A549 (cell line): ENCODE results near the gene INF2.

ENCODE experiments used
- CEBPB ChIP-seq, 2 experiments: fragments of >200 bp in 1 of 2; sonication (Bioruptor Twin) in 1 of 2; formaldehyde crosslinking in 1 of 2; IDR thresholded peaks; 2 replicates each; pipeline ENCODE4 v1.6.1; 2012 to 2016
- EP300 ChIP-seq, 2 experiments: fragments of >200 bp; sonication (Bioruptor Twin); formaldehyde crosslinking; IDR thresholded peaks; 2 replicates in 1 of 2; 3 replicates in 1 of 2; pipeline ENCODE4 v1.6.1; 2016 to 2017
- MYC ChIP-seq: IDR thresholded peaks from 2 replicates; pipeline ENCODE4 v1.6.1; 2012; ENCODE audit warnings: mild to moderate bottlenecking, inconsistent platforms, low read length, improper control_type of control experiment, borderline replicate concordance
- POLR2A ChIP-seq: IDR thresholded peaks from 2 replicates; pipeline ENCODE4 v1.6.1; 2012; ENCODE audit warnings: mild to moderate bottlenecking, low read length
- RCOR1 ChIP-seq: fragments of 150-350 bp; IDR thresholded peaks from 2 replicates; pipeline ENCODE4 v1.6.1; 2014; ENCODE audit warnings: antibody characterized with exemption, low read length, low read depth
- TF ChIP-seq, protein P1 (sequence below): fragments of 200-600 bp; sonication (generic); IDR thresholded peaks from 2 replicates; pipeline ENCODE4 v1.6.1; 2016; ENCODE audit warnings: antibody characterized with exemption, mild to moderate bottlenecking, moderate library complexity
- TF ChIP-seq, protein P2 (sequence below): fragments of >200 bp; sonication (Bioruptor Twin); formaldehyde crosslinking; IDR thresholded peaks from 3 replicates; pipeline ENCODE4 v1.5.1; 2016

DNA sequence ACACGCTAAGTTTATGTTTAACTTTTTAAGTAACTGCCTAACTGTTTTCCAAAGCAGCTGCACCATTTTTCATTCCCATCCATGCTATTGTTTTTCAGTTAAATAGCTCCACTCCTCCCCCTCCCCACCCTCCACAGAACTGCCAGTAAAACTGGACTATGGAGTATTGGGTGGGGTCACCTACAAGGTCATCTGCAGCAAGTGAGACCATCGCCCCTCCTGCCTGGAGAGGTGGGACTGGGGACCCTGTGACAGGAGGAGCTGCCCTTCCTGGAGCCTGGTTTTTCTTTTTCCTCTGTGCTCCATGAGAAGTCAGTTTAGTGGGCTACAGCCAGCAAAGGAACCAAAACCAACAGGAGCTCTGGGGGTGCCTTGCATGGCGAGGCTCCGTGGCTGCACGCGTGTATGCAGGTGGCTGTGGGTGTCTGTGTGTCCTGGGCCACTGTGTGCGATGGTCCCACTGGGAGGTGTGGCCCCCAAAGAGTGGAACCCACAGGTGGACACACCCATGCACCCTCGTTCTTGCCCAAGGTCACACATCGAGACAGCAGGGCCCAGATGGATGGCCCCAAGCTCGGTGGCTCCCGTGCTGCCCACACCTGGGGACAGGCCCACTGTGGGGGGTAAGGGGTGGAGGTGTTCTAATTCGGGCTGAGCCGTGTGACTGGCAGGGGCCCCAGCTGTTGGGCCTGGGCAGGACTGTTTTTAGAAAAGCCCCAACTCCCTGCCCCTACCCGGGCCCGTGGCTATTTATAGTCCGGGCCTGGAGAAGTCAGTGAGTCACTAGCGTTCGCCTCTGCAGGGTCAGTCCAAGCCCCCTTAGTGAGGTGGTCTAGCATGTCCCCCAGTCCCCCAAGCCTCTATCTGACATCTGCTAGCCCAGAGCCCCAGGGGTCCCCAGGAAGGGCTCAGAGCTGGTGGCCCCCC lies 32.4 kb downstream of the INF2 start:
- TF ChIP-seq, protein P1, sequence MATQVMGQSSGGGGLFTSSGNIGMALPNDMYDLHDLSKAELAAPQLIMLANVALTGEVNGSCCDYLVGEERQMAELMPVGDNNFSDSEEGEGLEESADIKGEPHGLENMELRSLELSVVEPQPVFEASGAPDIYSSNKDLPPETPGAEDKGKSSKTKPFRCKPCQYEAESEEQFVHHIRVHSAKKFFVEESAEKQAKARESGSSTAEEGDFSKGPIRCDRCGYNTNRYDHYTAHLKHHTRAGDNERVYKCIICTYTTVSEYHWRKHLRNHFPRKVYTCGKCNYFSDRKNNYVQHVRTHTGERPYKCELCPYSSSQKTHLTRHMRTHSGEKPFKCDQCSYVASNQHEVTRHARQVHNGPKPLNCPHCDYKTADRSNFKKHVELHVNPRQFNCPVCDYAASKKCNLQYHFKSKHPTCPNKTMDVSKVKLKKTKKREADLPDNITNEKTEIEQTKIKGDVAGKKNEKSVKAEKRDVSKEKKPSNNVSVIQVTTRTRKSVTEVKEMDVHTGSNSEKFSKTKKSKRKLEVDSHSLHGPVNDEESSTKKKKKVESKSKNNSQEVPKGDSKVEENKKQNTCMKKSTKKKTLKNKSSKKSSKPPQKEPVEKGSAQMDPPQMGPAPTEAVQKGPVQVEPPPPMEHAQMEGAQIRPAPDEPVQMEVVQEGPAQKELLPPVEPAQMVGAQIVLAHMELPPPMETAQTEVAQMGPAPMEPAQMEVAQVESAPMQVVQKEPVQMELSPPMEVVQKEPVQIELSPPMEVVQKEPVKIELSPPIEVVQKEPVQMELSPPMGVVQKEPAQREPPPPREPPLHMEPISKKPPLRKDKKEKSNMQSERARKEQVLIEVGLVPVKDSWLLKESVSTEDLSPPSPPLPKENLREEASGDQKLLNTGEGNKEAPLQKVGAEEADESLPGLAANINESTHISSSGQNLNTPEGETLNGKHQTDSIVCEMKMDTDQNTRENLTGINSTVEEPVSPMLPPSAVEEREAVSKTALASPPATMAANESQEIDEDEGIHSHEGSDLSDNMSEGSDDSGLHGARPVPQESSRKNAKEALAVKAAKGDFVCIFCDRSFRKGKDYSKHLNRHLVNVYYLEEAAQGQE: no peak
- TF ChIP-seq RCOR1 (no peak), MYC (no peak), CEBPB (IDR thresholded peaks at IDR 0.05) (no peak), EP300 (IDR thresholded peaks at IDR 0.05) (no peak), POLR2A (no peak)
- TF ChIP-seq, protein P2, sequence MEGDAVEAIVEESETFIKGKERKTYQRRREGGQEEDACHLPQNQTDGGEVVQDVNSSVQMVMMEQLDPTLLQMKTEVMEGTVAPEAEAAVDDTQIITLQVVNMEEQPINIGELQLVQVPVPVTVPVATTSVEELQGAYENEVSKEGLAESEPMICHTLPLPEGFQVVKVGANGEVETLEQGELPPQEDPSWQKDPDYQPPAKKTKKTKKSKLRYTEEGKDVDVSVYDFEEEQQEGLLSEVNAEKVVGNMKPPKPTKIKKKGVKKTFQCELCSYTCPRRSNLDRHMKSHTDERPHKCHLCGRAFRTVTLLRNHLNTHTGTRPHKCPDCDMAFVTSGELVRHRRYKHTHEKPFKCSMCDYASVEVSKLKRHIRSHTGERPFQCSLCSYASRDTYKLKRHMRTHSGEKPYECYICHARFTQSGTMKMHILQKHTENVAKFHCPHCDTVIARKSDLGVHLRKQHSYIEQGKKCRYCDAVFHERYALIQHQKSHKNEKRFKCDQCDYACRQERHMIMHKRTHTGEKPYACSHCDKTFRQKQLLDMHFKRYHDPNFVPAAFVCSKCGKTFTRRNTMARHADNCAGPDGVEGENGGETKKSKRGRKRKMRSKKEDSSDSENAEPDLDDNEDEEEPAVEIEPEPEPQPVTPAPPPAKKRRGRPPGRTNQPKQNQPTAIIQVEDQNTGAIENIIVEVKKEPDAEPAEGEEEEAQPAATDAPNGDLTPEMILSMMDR: no peak
